ENCODE data around the gene CIDEA.

CIDEA gene

DNA sequence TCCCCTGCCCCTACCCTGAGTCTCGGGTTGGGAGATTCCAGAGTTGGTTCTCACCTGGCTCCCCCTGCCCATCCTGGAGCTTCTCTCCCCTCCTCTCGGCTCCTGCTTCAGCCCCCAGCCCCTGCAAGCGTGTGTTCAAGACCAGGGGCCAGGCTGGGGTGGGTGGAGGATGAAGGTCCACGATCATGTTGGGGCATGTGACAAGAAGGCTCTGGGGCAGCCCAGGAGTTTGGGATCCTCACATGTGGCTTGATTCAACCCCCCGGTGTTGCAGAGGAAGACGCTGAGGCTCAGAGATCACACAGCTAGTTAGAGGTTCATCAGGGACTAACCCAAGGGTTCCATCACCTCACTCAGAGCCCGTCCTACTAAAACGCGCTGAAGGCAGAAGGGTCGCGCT is 39.7 kb downstream of the CIDEA start:
- H3K9ac ChIP-seq (ENCODE audit: low read length) = no peak overlapping the region
- H3K36me3 ChIP-seq (ENCODE audit: insufficient read depth, low read length) = no peaks in the 10 kb centered on the region
- H3K4me3 ChIP-seq (ENCODE audit: low read depth in 1 of 2, low read length in 2 of 2) = no peak overlapping the region
- H3K9me3 ChIP-seq (ENCODE audit: low read length) = no peaks in the 10 kb centered on the region
- no peak overlapping the region for H3K27ac ChIP-seq (ENCODE audit: low read depth, low read length)
- H3K4me1 ChIP-seq (ENCODE audit: insufficient read depth, low read length) = peaks cover 5% of the 10 kb centered on the region
- no peaks in the 10 kb centered on the region for H3K27me3 ChIP-seq (ENCODE audit: control insufficient read depth in 1 of 2, insufficient read depth in 2 of 2, low read length in 2 of 2)

DNA sequence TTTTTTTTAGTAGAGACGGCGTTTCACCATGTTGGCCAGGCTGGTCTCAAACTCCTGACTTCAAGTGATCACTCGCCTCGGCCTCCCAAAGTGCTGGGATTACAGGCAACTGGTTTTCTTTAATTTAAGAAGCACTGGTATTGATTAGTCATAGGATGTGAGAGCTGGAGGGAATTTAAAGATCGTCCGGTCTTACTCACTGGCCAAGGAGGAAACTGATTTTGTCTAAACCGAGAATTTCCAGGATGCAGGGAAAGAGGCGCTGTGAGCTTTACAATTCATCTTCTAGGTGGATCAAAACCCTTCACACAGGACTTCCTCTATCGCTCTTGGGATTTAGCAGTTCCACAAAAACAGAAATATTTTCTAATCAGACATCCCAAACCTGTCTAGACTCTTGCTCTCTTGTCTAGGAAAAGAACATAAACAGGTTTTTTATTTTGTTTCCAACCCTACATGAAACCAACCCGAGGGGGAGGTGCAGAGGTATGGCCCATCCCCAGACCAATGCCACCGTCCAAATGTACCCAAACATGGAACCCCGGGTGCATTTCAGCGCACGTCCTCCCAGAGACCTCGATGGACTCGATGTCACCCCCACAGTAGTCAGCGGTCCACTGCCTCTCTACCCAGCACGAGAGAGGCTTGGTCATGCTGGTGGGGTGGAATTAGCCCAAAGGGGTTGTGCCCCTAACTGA is 41.4 kb downstream of the CIDEA start:
- no peak overlapping the region for H3K9ac ChIP-seq (ENCODE audit: low read length)
- H3K36me3 ChIP-seq (ENCODE audit: insufficient read depth, low read length) = no peaks in the 10 kb centered on the region
- no peak overlapping the region for H3K4me3 ChIP-seq (ENCODE audit: low read depth in 1 of 2, low read length in 2 of 2)
- no peaks in the 10 kb centered on the region for H3K4me1 ChIP-seq (ENCODE audit: insufficient read depth, low read length)
- H3K27ac ChIP-seq (ENCODE audit: low read depth, low read length) = no peak overlapping the region
- H3K9me3 ChIP-seq (ENCODE audit: low read length) = no peaks in the 10 kb centered on the region
- H3K27me3 ChIP-seq (ENCODE audit: control insufficient read depth in 1 of 2, insufficient read depth in 2 of 2, low read length in 2 of 2) = no peaks in the 10 kb centered on the region

DNA sequence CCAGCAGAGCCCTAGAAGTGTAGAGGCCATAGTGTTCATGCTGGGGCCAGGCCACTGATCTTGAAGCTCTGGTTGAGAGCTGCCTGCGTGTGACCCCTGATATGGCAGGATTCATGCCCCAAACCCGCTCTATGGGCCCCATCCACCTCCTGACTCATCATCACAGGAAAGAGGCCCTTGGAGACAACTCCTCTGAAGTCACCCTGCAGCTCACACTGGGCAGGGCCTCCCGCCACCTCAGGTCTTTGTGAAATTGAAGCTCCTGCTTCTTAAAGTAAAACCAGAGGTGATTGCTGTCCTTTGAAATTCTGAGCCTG is 41.9 kb downstream of the CIDEA start:
- no peaks in the 10 kb centered on the region for H3K9me3 ChIP-seq (ENCODE audit: low read length)
- no peaks in the 10 kb centered on the region for H3K4me1 ChIP-seq (ENCODE audit: insufficient read depth, low read length)
- H3K9ac ChIP-seq (ENCODE audit: low read length) = no peak overlapping the region
- no peak overlapping the region for H3K4me3 ChIP-seq (ENCODE audit: low read depth in 1 of 2, low read length in 2 of 2)
- H3K27me3 ChIP-seq (ENCODE audit: control insufficient read depth in 1 of 2, insufficient read depth in 2 of 2, low read length in 2 of 2) = no peaks in the 10 kb centered on the region
- H3K36me3 ChIP-seq (ENCODE audit: insufficient read depth, low read length) = no peaks in the 10 kb centered on the region
- H3K27ac ChIP-seq (ENCODE audit: low read depth, low read length) = no peak overlapping the region

DNA sequence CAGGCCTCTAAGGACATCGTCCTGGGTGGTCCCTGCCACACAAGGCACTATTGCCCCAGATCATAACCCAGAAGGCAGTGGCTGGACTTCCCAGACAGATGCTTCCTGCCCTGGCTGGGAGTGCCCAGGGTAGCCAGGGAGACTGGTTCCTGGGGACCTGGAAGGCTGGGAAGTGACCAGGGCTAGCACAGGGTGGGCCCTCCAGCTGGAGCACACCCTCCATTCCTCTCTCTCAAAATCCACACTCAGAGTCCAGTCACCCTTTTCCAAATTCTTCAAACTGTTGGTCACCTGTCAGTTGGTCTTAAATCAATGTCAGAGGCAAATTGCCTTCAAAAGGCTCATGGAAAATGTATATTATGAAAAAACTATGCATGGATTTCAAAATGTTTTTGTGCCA is 42.3 kb downstream of the CIDEA start:
- Histone ChIP-seq H3K9me3 (ENCODE audit: low read length) (no peaks in the 10 kb centered on the region), H3K27ac (ENCODE audit: low read depth, low read length) (no peak overlapping the region), H3K4me3 (ENCODE audit: low read depth in 1 of 2, low read length in 2 of 2) (no peak overlapping the region), H3K4me1 (ENCODE audit: insufficient read depth, low read length) (no peaks in the 10 kb centered on the region), H3K36me3 (ENCODE audit: insufficient read depth, low read length) (no peaks in the 10 kb centered on the region), H3K9ac (ENCODE audit: low read length) (no peak overlapping the region), H3K27me3 (ENCODE audit: control insufficient read depth in 1 of 2, insufficient read depth in 2 of 2, low read length in 2 of 2) (no peaks in the 10 kb centered on the region)

- no peak overlapping the region for H3K27ac ChIP-seq (ENCODE audit: low read depth, low read length)
- no peaks in the 10 kb centered on the region for H3K36me3 ChIP-seq (ENCODE audit: insufficient read depth, low read length)
- H3K4me1 ChIP-seq (ENCODE audit: insufficient read depth, low read length) = peaks cover 3% of the 10 kb centered on the region
- no peaks in the 10 kb centered on the region for H3K9me3 ChIP-seq (ENCODE audit: low read length)
- no peak overlapping the region for H3K9ac ChIP-seq (ENCODE audit: low read length)
- no peak overlapping the region for H3K4me3 ChIP-seq (ENCODE audit: low read depth in 1 of 2, low read length in 2 of 2)
- no peaks in the 10 kb centered on the region for H3K27me3 ChIP-seq (ENCODE audit: control insufficient read depth in 1 of 2, insufficient read depth in 2 of 2, low read length in 2 of 2)
Measured at GRCh38 chr18:12299862-12300261, 45.7 kb downstream of the CIDEA start.

GRCh38 chr18:12301263-12302005 is 47.3 kb downstream of the CIDEA start:
- H3K36me3 ChIP-seq (ENCODE audit: insufficient read depth, low read length) = no peaks in the 10 kb centered on the region
- H3K9ac ChIP-seq (ENCODE audit: low read length) = no peak overlapping the region
- H3K27me3 ChIP-seq (ENCODE audit: control insufficient read depth in 1 of 2, insufficient read depth in 2 of 2, low read length in 2 of 2) = no peaks in the 10 kb centered on the region
- no peak overlapping the region for H3K4me3 ChIP-seq (ENCODE audit: low read depth in 1 of 2, low read length in 2 of 2)
- peaks cover 12% of the 10 kb centered on the region for H3K4me1 ChIP-seq (ENCODE audit: insufficient read depth, low read length)
- no peaks in the 10 kb centered on the region for H3K9me3 ChIP-seq (ENCODE audit: low read length)
- H3K27ac ChIP-seq (ENCODE audit: low read depth, low read length) = no peak overlapping the region

- Histone ChIP-seq H3K9me3 (ENCODE audit: low read length) (no peaks in the 10 kb centered on the region), H3K9ac (ENCODE audit: low read length) (no peak overlapping the region), H3K4me1 (ENCODE audit: insufficient read depth, low read length) (peaks cover 22% of the 10 kb centered on the region), H3K27me3 (ENCODE audit: control insufficient read depth in 1 of 2, insufficient read depth in 2 of 2, low read length in 2 of 2) (no peaks in the 10 kb centered on the region), H3K36me3 (ENCODE audit: insufficient read depth, low read length) (no peaks in the 10 kb centered on the region), H3K4me3 (ENCODE audit: low read depth in 1 of 2, low read length in 2 of 2) (no peak overlapping the region), H3K27ac (ENCODE audit: low read depth, low read length) (no peak overlapping the region)
Measured at GRCh38 chr18:12302391-12303147, 48.4 kb downstream of the CIDEA start.

GRCh38 chr18:12304351-12305210 is 50.4 kb downstream of the CIDEA start:
- Histone ChIP-seq H3K36me3 (ENCODE audit: insufficient read depth, low read length) (peaks cover 2% of the 10 kb centered on the region), H3K9me3 (ENCODE audit: low read length) (no peaks in the 10 kb centered on the region), H3K4me1 (ENCODE audit: insufficient read depth, low read length) (peaks cover 24% of the 10 kb centered on the region), H3K9ac (ENCODE audit: low read length) (no peak overlapping the region), H3K4me3 (ENCODE audit: low read depth in 1 of 2, low read length in 2 of 2) (no peak overlapping the region), H3K27ac (ENCODE audit: low read depth, low read length) (no peak overlapping the region), H3K27me3 (ENCODE audit: control insufficient read depth in 1 of 2, insufficient read depth in 2 of 2, low read length in 2 of 2) (no peaks in the 10 kb centered on the region)

DNA sequence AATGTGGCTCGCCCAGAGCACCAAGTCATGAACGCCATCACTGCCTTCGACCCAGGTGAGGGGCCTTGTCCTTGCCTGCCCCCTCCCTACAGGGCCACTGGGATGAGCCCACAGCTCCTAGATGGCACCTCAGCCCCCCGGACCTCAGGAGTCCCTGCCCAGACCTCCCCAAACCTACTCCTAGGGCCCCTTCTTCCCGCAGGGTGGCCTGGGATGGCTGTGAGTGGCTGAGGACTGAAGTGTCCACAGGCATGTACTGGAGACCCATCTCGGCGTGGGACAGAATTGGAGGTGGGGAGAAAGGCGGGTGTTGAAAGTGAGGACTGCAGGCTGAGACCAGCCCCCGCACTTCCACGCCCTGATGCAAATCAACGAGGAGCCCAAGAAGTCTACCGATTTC is 51.0 kb downstream of the CIDEA start:
- Histone ChIP-seq H3K9ac (ENCODE audit: low read length) (no peak overlapping the region), H3K9me3 (ENCODE audit: low read length) (no peaks in the 10 kb centered on the region), H3K4me1 (ENCODE audit: insufficient read depth, low read length) (peaks cover 31% of the 10 kb centered on the region), H3K27me3 (ENCODE audit: control insufficient read depth in 1 of 2, insufficient read depth in 2 of 2, low read length in 2 of 2) (no peaks in the 10 kb centered on the region), H3K4me3 (ENCODE audit: low read depth in 1 of 2, low read length in 2 of 2) (no peak overlapping the region), H3K36me3 (ENCODE audit: insufficient read depth, low read length) (peaks cover 6% of the 10 kb centered on the region), H3K27ac (ENCODE audit: low read depth, low read length) (no peak overlapping the region)

DNA sequence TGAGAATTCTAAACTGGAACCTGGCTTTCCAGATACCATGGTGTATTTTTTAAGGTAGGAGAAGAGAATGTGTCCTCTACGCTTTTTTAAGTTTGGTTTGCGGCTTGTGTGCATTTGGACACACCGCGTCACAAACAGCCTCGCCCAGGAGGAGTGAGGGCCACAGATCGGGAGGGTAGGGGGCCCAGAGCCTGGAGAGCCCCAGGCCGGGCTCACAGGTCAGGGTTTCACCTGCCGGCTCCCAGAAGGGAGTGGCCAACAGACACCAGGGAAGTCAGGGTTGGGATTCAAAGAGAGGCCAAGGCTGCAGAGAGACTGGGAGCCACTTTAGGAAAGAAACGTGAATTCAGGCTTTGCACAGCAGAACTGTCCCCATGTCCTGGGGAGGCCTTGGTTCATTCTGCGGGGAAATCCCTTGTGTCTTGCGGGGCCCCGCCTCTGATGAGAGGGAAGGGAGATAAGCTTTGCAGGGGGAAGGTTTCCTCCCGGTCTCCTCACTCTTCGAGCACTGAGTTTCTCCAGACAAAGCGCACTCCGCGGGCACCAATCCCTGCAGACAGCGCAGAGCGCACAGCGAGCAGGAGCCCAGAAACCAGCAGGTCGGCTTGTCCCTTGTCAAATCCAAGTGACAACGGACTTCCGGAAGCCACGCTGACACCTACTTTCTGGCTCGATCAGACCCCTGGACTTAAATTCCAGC is 51.9 kb downstream of the CIDEA start:
- Histone ChIP-seq H3K27ac (ENCODE audit: low read depth, low read length) (peak overlapping the region; percentile 97), H3K9ac (ENCODE audit: low read length) (peak overlapping the region; percentile 75), H3K4me3 (ENCODE audit: low read depth in 1 of 2, low read length in 2 of 2) (peak overlapping the region in 1 of 2 donors; percentile 91), H3K9me3 (ENCODE audit: low read length) (no peaks in the 10 kb centered on the region), H3K36me3 (ENCODE audit: insufficient read depth, low read length) (peaks cover 13% of the 10 kb centered on the region), H3K27me3 (ENCODE audit: control insufficient read depth in 1 of 2, insufficient read depth in 2 of 2, low read length in 2 of 2) (no peaks in the 10 kb centered on the region), H3K4me1 (ENCODE audit: insufficient read depth, low read length) (peaks cover 37% of the 10 kb centered on the region)
